Brain pericyte (primary cell): ENCODE results near the gene OLFML2B.
"Not testable (repeated sequence)": the region's sequence is repeated elsewhere in the genome, so short reads cannot be mapped to it uniquely, and the experiment has no call there.

Experiments
- DNase-seq: peaks from one replicate; pipeline ENCODE4 v3.0.0-alpha.2; 2012; ENCODE audit warnings: low read depth, low spot score

OLFML2B gene

DNA sequence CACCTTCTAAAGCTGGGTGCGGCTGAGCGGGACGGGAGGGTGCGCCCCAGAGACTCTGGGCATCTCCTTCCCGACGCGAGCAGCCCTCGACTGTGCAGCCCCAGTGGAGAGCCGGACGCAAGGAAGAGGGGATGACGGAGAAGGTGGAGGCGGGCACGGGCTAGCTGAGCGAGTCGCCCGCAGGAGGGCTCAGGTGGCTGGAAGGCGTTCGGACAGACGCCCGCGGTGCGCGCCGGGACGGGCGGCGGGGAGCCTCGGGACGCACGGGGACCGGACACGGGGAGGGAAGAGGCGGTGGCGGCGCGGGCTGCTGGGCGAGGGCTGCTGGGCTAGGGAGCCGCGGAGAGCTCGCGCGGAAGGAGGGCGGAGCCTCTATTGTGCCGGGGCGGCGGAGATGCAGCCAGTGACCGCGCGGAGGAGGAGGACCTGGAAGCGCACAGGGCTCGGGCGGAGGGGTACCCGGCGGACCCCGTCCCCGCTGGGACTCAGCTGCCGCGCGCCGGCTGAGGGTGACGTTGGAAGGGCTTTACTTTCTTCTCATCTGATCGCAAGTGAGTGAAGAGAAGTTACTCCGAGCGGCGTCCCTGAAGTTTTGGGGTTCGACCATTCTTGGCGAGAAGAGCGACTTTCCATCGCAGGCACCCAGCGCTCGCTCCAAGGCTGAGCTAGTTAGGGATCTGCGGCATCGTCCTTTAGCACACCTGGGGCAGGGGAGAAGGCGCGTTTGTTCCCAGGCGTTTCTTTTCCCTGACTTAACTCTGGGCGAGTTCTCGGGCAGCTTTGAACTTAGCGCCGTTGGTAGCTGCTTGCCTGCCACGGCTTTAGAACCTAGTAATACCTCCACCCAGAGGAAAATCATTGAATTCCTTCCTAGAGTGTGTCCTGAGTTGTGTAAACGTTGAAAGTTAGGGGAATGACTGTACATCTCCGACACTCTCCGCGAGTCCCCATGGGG lies at the start of gene OLFML2B:
Gene OLFML2B, minus strand, starts transcription at position 323 of the 955 bp plus-strand sequence. CDS start 439 bp downstream, outside the sequence.
- DNase-seq, result peak; percentile 32

DNA sequence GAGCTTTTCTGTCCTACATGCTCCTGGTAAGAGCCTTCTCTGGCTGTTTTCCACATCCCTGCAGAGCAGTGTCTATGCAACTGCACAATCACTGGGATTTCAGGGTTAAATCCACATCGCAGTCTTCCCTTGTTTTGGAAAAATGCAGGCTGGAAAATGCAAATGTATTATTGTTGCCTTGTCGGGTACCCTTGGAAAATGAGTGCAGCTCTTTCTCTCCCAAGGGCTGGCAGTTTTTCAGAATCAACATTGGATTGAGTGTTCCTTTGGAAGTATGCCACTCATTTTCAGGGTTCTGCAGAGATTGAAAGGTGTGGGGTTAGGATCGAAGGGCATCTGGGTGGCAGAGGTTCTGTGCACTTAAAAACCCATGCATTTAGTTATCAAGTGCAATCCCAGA lies 49.1 kb upstream of the OLFML2B start:
- DNase-seq, result no peak

GRCh38 chr1:162070825-162071224 lies 47.2 kb upstream of the OLFML2B start:
- no peak for DNase-seq

DNA sequence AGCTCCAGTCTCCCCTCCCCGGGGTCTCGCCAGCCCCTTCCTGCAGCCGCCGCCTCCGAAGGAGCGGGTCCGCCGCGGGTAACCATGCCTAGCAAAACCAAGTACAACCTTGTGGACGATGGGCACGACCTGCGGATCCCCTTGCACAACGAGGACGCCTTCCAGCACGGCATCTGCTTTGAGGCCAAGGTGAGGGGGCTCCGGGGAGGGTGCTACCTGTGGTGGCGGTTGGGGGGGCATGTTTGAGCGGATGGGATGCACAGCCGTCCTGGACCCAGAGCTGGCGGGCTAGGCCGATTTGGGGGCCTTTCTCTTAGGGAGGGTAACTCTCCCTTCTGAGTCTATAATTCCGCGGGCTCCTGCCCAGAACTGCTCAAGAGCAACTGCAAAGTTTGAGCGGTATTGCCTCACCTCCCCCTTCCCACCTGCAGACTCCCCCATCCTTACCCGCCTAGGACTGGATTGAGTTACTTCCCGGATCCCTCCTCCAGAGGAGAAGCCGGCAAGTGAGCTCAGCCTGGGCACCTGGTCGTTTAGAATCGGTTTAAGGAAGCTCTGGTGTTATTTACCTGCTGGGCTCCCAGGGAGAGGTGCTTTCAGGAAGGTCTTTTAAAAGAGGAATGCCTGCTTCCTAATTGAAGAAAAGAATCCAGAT lies 46.6 kb upstream of the OLFML2B start:
- DNase-seq, result no peak

DNA sequence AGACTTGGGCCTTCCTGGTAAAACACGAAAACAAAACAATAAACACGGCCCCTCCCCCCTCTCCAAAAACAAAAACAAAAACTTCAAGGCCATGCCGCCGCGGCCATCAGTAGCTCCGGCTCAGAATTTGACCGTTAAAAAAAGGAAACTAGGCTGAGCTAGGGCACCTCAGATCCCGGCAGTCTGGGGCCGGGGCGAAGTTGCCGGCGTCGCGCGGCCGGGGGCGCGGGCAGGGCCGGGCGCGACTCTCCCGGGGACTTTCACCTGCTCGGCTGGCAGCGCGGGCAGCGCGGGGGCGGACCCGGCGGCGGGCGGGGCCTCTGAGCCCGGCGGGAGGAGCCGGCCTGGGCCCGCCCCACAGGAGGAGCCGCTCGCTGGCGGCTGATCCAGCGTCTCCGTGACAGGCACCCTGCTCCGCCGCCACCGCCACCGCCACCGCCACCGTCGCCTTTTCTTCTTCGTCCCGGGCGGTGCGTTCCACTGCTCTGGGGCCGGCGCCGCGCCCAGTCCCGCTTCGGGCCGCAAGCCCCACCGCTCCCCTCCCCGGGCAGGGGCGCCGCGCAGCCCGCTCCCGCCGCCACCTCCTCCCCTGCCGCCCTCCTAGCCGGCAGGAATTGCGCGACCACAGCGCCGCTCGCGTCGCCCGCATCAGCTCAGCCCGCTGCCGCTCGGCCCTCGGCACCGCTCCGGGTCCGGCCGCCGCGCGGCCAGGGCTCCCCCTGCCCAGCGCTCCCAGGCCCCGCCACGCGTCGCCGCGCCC lies 45.8 kb upstream of the OLFML2B start, which contains the start of gene NOS1AP:
Gene NOS1AP, plus strand, starts transcription at position 358 of the 760 bp plus-strand sequence. CDS start 487 bp downstream, outside the sequence.
- DNase-seq, result no peak

GRCh38 chr1:162068301-162068700 lies 44.6 kb upstream of the OLFML2B start:
- DNase-seq, result no peak

DNA sequence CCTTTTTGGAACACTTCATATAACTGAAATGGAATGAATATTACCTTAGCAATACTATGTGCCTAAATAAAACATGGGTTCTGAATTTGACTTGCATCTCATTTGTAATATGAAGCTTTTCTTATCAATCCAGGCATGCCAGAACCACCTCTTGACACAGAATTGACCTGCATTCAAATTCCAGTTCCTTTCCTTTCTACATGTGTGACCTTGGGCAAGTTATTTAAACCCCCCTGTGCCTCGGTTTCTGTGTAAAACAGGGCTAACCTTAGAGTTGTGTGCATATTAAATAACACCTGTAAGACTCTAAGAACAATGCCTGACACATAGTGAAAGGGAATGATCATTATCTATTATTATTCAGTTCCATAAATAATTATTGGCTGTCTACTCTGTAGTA lies 43.8 kb upstream of the OLFML2B start:
- DNase-seq, result no peak

DNA sequence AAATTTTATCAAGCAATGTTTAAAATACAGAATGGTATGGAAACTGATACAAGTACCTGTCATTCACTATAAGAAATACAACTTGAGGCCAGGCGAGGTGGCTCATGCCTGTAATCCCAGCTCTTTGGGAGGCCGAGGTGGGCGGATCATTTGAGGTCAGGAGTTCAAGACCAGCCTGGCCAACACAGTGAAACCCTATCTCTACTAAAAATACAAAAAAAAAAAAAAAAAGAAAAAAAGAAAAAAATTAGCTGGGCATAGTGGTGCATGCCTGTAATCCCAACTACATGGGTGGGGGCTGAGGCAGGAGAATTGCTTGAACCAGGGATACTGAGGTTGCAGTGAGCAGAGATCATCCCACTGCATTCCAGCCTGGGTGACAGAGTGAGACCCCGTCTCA lies 43.2 kb upstream of the OLFML2B start:
- not testable (repeated sequence) for DNase-seq

DNA sequence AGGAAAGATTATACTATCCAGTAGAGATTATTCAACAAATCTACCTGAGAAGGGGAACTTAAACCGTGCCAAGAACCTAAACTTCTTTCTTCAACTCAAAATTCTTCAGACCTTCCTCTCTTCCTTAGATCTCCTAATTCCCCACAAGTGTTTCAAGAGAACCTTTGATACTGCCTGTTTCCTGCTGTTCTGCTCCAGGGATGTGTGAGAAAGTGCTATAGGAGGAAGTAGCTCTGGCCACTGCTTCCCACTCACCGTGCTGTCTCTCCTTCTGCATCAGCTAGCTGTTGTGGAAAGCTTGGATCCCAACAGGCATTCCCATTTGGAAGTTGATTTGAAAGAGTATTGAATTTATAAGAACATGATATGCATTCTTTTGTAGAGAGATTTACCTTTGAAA lies 41.3 kb upstream of the OLFML2B start:
- no peak for DNase-seq

- no peak for DNase-seq
Observed at GRCh38 chr1:162062542-162063015, 38.9 kb upstream of the OLFML2B start.

- no peak for DNase-seq
Observed at GRCh38 chr1:162060314-162060713, 36.6 kb upstream of the OLFML2B start.

DNA sequence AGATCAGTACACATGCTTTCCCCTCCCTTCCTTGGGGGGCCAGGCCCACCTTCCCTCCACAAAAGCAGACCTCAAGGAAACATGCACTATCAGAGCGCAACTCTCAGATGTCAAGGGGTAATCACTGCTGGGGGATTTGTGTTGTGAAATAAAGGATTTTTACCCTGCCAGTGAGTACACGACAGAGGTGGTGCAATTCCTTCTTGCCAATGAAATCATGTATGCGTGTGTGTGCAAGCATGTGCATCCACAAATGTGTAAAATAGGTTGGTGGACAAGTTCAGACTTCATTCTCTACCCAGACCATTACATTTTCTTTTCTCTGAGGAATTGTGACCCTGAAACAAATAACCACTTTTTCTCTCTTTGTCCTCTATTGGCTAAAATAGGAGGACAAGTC lies 36.1 kb upstream of the OLFML2B start:
- DNase-seq, result no peak

DNA sequence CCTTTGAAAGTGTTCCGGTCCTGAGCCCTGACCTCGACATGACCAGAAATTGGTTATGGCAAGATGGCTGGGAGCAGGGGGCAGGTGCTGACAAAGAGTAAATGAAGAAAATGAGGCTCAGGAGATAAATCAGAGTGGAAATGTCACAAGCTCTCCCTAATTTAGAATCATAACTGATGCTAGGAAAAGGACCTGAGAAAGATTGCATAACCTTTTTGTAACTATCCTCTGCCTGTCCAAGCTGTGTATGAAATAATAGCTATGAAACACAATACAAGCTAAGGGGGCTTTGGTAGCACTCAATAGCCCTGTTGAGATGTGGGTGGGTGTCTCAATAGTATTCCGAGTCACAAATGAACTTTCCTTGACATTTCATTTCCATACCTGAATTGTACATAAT lies 32.9 kb upstream of the OLFML2B start:
- DNase-seq, result no peak

DNA sequence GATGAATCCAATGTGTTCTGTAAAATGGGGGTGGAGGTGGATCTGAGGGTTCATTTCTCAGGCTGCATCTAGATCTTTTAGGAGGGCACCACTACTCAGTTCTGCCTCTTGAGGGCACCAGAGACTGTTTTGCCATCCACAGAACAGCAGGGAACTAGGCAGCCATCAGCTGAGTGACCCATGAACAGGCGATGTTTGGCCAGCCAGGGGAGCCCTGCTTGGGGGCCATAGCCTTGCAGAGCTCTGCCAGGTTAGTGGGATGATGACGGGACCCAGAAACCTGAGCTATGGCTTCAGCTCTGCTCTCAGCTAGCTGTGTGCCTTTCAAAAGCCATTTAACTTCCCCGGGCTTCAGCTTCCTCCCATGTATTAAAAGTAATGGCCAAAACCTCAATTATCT lies 32.4 kb upstream of the OLFML2B start:
- DNase-seq, result peak; percentile 17

DNA sequence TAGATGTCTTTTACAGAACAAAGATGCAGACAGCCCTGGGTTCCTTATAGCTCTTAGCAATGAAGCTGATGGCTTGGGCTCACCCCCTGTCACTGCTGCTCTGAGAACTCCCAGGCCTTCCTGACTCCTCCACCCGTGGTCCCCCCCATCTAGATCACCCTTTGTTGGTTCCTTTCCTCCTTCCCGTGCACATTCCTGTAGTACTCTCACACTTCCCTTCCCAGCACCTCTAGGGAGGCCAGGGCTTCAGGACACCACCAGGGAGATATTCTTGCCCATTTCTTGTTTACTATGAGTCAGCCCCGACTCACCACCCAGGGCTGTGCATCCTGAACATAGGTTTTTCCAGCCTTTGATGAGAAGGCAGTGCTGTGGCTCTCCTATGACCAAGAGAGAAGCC lies 31.4 kb upstream of the OLFML2B start:
- no peak for DNase-seq

DNA sequence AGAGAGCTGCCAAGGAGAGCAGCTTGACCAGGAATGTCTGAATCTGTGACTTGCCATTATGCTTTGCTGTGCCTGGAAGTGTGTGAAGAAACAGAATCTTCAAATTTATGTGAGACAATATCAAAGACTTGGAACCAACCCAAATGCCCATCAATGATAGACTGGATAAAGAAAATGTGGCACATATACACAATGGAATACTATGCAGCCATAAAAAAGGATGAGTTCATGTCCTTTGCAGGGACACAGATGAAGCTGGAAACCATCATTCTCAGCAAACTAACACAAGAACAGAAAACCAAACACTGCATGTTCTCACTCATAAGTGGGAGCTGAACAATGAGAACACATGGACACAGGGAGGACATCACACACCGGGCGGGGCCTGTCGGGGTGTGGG lies 30.3 kb upstream of the OLFML2B start:
- not testable (repeated sequence) for DNase-seq

GRCh38 chr1:162046921-162047320 lies 23.3 kb upstream of the OLFML2B start:
- DNase-seq, result no peak

GRCh38 chr1:162042361-162042760 lies 18.7 kb upstream of the OLFML2B start:
- no peak for DNase-seq

DNA sequence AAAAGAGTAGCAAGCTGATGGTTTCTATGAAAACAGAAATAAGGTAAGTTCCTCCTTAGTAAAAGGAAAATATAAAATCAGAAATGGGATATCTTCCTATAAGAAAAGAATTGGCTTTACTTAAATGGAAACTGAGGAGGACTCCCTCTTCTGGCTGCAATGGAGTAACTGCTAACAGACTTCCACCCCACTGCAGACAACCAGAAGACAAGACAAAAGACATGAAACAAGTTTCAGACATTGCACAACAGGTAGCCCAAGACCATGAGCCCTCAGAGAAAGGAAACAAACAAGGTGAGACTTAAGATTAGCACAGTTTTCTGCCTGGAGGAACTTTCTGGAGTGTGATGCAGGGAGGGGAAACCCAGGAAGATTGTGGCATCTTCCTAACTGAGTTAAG lies 17.0 kb upstream of the OLFML2B start:
- DNase-seq, result no peak

DNA sequence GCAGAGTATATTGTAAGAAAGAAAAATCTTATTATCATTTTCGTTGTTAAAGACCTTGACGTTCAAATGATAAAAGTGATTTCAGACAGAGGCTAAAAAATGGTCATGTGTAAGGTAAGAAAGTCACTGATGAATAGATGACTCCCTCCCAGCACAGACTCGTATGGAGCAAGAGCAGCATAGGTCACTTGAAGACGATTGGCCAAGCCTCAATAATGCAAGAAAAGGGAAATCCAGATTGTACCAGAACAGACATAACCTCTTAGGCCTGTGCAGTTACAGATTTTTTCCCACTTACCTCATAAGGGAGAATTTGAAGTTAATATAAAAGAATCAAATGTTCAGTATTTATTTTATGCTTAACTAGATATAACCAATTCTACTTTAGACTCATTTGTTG lies 16.3 kb upstream of the OLFML2B start:
- no peak for DNase-seq

GRCh38 chr1:162038624-162039023 lies 15.0 kb upstream of the OLFML2B start:
- no peak for DNase-seq

GRCh38 chr1:162036163-162036562 lies 12.5 kb upstream of the OLFML2B start:
- no peak for DNase-seq
